Pancreas (tissue), 10 donors: Measurements from ENCODE around the gene HNRNPM. TPM values are rescaled to one million over a fixed set of nuclear protein-coding genes. Genes with fewer than 3 reads are reported as not detected.
A peak's percentile ranks its signal among the peaks of the same experiment; 100 is the strongest.

Source experiments
- ATAC-seq, 4 donors: fragments of 200-7000 bp; cut with Tn5 transposase; one replicate each; pipeline versions ENCODE4 v1.8.0 to v1.9.1; 2020; ENCODE audit warnings: mild to moderate bottlenecking in 4 of 4, moderate library complexity in 4 of 4
- DNase-seq, 6 donors: peaks; one replicate each; pipeline ENCODE4 v3.0.0-alpha.2; 2020
- FAIRE-seq: peaks from 2 replicates; lab custom pipeline; 2012; peaks lifted over from hg19 to GRCh38; lab: Jason Lieb, UNC
- H3K27ac ChIP-seq, 4 donors: fragments of 200-600 bp; sonication (generic); 1 replicate in 3 of 4; 2 replicates in 1 of 4; pipeline versions ENCODE4 v1.5.0 to v1.8.0; 2020
- H3K27me3 ChIP-seq, 4 donors: fragments of 200-600 bp; one replicate each; pipeline ENCODE4 v1.8.0; 2021
- H3K36me3 ChIP-seq, 3 donors: fragments of 200-600 bp; sonication (generic) in 1 of 3; one replicate each; pipeline versions ENCODE4 v1.5.0 to v1.8.0; 2020 to 2021
- H3K4me1 ChIP-seq, 3 donors: fragments of 200-600 bp; one replicate each; pipeline ENCODE4 v1.8.0; 2021
- H3K4me3 ChIP-seq, 4 donors: fragments of 200-600 bp; sonication (generic) in 2 of 4; one replicate each; pipeline versions ENCODE4 v1.5.0 to v1.8.0; 2020 to 2021
- H3K9me3 ChIP-seq, 4 donors: fragments of 200-600 bp; one replicate each; pipeline ENCODE4 v1.8.0; 2021
- CTCF ChIP-seq, 4 donors: fragments of 200-600 bp; sonication (generic) in 3 of 4; IDR thresholded peaks; one replicate each; pipeline versions ENCODE4 v1.5.0 to v1.8.0; 2021; ENCODE audit warnings: antibody characterized with exemption in 4 of 4
- WGBS, 2 donors: extraction: QIAGEN DNeasy Blood & Tissue Kit; methylation state at CpG; one replicate each; pipeline ENCODE4 v1.1.7; 2013; 5-methylcytosine and 5-hydroxymethylcytosine counted together
- intact Hi-C, 3 donors: fragments of 100-400 bp; cut with DNase I; formaldehyde crosslinking; loops; one replicate each; pipeline versions ENCODE4 v1.11.1 to v1.14.2; 2022
- polyA plus RNA-seq, 2 donors: library from polyadenylated mRNA; stranded (reverse); fragments of 200-250 nt; gene quantifications; one replicate each; pipeline ENCODE4 v1.2.3, GENCODE V29; 2013
- total RNA-seq, 6 donors: library from RNA; stranded (reverse); fragmentation: NEBNext Ultra II Directional in 4 of 6; extraction: Animal tissue kit (Norgen Biotek cat#: 25700) in 4 of 6; gene quantifications; one replicate each; pipeline versions ENCODE4 v1.2.1 to v1.2.4, GENCODE V29; 2021 to 2023
- donor health status: healthy with polysubstance abuse.
- donor health status: DM: no; HTN: no; CAD: no; lungs with moderate emphysema.
- donor health status: DM: no; HTN: no; CAD: no.
- donor health status: control.
- donor health status: control.
- donor health status: Bipolar disorder and iron deficiency.
- donor health status: DM: yes; HTN: yes; CAD: no.
- donor health status: DM: no; HTN: no; CAD: no.
- donor health status: DM: no; HTN: no; CAD: no.
- donor health status: DM: yes; HTN: yes; CAD: no.

HNRNPM gene
- total and polyA plus RNA-seq, 8 donors = 44.5 to 90.1 (median 66.6) TPM

DNA sequence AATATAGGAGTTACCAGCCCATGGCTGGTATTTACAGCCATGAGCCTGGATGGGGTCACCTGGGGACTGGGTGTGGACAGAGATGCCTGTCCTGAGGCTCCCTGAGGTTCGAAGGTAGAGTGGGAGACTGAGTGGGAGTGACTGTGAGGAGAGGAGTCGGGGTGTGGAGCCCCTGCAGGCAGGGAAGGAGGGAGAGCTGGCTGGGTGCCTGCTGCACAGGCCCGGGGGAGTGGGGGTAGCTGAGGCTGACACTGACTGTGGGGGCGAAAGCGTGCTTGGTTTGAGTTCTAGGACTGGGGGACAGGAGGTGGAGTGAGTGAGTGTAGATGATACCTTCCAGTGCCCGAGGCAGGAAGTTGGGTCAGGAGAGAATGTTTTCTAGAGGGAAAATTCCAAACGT, 47.5 kb upstream of the HNRNPM start:
- 48 to 61% methylated on average over 7 of the region's 7 CpGs for WGBS, 2 donors
- no peak overlapping the region for H3K4me3 ChIP-seq
- H3K36me3 ChIP-seq = peaks cover 0 to 18% (median 4%) of the 10 kb centered on the region in 3 donors
- no peak for TF ChIP-seq CTCF (IDR thresholded peaks at IDR 0.05)
- H3K4me1 ChIP-seq = peaks cover 25 to 39% (median 30%) of the 10 kb centered on the region in 3 donors
- H3K27me3 ChIP-seq = no peaks in the 10 kb centered on the region
- DNase-seq = peak in 1 of 6 donors; percentile 73
- H3K27ac ChIP-seq = peak overlapping the region in 2 of 4 donors; percentile 7 to 16
- intact Hi-C loops = no loop called here
- FAIRE-seq = no peak
- H3K9me3 ChIP-seq = no peaks in the 10 kb centered on the region
- no peak for ATAC-seq

- Histone ChIP-seq H3K27me3 (no peaks in the 10 kb centered on the region), H3K27ac (peak overlapping the region in 2 of 4 donors; percentile 30 to 53), H3K36me3 (peaks cover 0 to 23% (median 6%) of the 10 kb centered on the region in 3 donors), H3K4me3 (no peak overlapping the region), H3K9me3 (no peaks in the 10 kb centered on the region), H3K4me1 (peaks cover 22 to 33% (median 29%) of the 10 kb centered on the region in 3 donors)
- ATAC-seq = no peak
- peak in 1 of 6 donors; percentile 64 for DNase-seq
- WGBS, 2 donors = 70 to 81% methylated on average over 10 of the region's 10 CpGs
- no peak for TF ChIP-seq CTCF (IDR thresholded peaks at IDR 0.05)
- intact Hi-C loops = no loop called here
- FAIRE-seq = no peak
Measured at GRCh38 chr19:8397746-8398310, 46.9 kb upstream of the HNRNPM start.

- WGBS, 2 donors = 40 to 46% methylated on average over 9 of the region's 9 CpGs
- Histone ChIP-seq H3K4me1 (peaks cover 17 to 28% (median 24%) of the 10 kb centered on the region in 3 donors), H3K9me3 (no peaks in the 10 kb centered on the region), H3K27ac (peak overlapping the region in 2 of 4 donors; percentile 30 to 53), H3K36me3 (peaks cover 1 to 28% (median 11%) of the 10 kb centered on the region in 3 donors), H3K4me3 (no peak overlapping the region), H3K27me3 (no peaks in the 10 kb centered on the region)
- FAIRE-seq (no peak), ATAC-seq (peak in 1 of 4 donors; percentile 12), DNase-seq (peak in 2 of 6 donors; percentile 46 to 63)
- intact Hi-C loops = no loop called here
- TF ChIP-seq CTCF (IDR thresholded peaks at IDR 0.05) = no peak
Measured at GRCh38 chr19:8398311-8398771, 46.4 kb upstream of the HNRNPM start.

GRCh38 chr19:8399681-8400188, 45.0 kb upstream of the HNRNPM start:
- no peaks in the 10 kb centered on the region for H3K9me3 ChIP-seq
- FAIRE-seq (no peak), ATAC-seq (no peak), DNase-seq (peak in 2 of 6 donors; percentile 36 to 63)
- no peak overlapping the region for H3K4me3 ChIP-seq
- intact Hi-C loops = loop anchor here in 2 of 3 donors (10.0 kb wide), 1 partner anchor 45 kb away; no protein-coding TSS in a partner anchor
- H3K36me3 ChIP-seq = peaks cover 3 to 41% (median 18%) of the 10 kb centered on the region in 3 donors
- no peak overlapping the region for H3K27ac ChIP-seq
- 92 to 94% methylated on average over 34 of the region's 34 CpGs for WGBS, 2 donors
- no peaks in the 10 kb centered on the region for H3K27me3 ChIP-seq
- TF ChIP-seq CTCF (IDR thresholded peaks at IDR 0.05) = no peak
- H3K4me1 ChIP-seq = peaks cover 8 to 14% (median 13%) of the 10 kb centered on the region in 3 donors
